NCI-H226 (cell line): ENCODE measurements around the gene FSIP1.

Source experiments
- DNase-seq: peaks from one replicate; pipeline ENCODE4 v3.0.0-alpha.2; 2015

FSIP1 gene

DNA sequence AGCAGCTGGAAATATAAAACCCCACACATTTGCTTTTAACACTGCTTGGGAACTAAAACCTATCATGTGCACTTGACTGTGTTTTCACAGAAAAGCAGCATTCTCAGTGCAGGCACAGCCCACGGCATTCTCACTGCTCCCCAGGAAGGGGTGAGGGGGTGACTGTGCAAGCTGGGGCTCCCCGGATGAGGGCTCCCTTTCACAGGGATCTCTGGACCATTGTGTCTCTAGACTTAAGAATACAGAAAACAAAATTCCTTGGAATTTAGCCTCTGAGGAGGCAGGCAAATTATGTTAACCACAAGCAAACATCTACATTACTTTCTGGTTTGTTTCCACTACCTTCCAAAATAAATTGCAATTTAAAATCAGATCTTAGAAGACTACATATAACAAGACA lies 100.3 kb downstream of the FSIP1 start:
- DNase-seq = no peak

DNA sequence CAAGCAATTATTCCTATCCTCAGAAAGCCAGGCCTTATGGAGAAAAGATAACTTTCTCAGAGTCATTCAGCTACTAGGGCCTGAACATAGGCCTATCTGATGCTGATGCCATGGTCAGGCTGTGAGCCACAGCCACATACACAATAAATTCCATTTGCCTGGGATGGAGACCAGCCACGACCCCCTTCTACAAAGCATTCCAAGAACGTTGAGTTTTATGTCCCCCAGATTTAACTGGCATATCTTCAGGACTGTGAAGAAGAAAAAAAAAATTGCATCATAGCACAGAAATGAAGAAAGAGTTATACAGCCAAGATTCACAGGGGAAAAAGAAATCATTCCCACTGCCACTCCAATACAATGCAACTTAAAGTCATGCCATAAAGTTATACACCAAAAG lies 101.8 kb downstream of the FSIP1 start:
- DNase-seq = no peak

DNA sequence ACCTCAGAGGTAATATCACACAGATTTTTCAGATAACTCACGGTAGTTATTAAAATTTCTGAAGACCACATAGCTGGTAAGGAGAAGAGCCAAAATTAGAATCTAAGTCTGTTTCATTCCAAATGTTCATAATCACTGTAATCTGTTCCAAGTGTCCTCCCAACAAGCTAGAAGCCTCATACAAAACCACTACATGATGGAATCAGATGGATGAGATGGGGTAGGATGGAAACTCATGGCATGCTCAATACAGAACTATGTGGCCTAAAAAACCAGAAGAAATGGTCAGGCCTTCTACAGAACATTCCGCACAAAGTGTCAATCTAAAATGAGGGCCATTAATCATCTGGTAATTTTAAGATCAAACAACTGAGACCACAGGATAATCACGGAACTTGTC lies 110.0 kb downstream of the FSIP1 start:
- DNase-seq = no peak

DNA sequence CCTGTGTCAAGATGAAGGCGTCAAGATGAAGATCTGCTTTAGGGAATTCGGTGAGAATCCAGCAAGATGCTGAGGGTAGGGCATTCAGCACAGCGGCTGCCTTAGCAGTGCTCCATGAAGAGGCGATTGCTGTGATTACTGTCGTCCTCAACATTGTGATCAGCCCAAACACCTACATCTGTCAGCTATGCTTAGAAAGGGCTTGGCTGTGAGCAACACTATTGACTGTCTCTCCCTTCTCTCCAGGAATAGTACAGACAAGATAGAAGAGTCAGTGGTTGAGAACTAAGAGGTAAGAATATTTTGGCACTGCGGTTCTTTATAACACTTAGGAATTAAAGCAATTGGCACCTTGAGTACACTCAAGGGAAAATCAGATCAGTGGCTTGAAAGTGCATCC lies 110.5 kb downstream of the FSIP1 start:
- DNase-seq = no peak

DNA sequence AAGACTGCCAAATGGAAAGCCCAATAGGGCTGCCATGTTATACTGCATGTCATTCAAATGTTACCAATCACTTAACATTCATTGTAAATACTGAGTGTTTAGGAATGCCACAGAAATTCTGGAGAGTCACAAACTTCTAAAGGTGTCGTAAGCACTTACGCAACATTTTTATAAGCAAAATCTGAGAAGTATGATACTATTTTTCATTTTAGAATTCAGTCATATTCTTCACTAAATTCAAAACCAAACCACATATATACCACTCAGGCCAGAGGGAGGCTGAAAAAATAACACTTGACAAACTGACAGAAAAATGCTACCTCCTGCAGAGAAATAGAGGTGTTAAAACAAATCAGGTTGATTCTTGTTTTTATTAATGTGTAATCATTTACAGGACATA lies 112.0 kb downstream of the FSIP1 start:
- DNase-seq = no peak

DNA sequence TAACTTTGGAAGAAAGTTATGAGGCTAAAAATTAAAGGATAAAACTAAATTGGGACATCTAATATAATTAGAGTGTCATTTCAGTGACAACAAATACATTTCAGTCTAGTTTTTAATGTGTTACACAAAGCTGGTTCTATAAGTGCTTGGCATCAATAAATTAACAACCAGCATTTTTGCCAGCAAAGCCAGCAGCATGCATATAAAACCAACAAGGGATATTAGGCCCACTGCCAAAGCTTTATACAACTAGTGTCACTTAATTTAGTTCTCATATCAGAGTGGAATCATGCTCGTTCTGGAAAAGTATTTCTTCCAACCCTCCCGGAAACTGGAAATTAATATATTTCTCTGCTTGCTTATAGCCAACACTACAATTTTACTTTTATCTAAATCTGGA lies 113.0 kb downstream of the FSIP1 start:
- DNase-seq = no peak

DNA sequence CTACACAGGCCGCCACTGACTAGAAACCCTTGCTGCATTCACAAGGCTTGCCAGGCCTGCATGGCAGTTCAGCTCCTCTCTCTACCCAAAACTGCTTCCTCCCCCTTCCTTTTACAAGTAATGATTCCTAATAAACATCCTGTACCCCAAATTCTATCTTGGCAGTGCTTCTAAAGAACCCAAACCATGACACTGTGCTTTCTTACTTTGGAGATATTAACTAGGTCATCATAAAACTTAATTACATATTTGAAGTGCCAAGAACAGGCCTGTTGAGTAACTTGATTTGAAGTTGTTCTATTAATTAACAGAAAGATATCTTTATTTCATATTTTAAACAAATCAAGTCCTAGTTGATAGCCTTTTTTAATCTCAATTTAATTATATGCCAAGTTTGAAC lies 113.4 kb downstream of the FSIP1 start:
- DNase-seq = no peak

DNA sequence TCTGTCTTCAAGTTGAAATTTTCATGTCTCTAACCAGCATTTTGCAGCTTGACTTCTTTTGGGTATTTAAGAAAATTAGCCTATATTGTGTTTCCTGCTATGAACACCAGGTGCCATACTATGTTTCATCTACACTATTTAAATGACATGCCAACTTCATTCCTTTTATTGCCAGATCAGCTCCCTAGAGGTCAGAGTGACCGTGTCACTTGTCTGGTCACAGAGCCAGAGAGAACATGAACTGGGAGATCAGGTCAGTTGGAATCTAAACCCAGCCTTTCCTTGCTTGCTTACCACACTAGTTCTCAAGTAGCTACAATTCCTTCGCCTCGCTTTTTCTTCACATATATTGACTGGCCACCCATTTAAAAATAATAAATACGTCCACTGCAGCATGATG lies 114.2 kb downstream of the FSIP1 start:
- no peak for DNase-seq

DNA sequence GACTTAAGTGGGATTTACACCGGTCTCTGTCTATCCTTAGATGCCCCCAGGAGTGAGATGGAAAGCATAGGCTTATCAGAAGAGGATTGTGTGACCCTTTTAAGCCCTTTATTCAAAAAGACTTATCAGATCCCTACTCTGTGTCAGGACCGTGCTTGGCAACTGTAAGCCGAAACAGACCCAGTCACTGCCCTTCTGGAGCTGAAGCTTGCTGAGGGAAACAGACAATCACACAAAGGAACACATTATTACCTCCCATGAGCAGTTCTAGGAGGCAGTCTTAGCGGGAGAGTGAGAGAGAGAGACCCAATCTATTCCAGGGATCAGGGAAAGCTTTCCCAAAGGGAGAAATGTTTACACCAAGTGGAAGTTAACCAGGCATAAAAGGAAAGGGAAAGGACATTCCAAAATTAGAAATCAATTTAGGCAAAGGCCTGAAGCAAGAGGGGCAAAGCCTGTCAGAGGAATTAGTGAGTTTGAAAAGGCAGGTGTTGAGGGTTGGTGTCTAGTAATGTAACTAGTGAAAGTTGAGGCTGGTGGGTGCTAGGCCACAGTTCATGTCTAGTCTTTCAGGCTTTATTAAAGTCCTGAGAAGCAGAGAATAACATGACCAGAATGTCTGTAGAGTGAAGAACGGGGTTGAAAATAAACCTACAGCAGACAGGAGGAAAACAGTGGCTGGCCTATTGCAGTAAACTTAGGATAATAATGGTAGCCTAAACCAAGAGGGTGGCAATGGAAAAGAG lies 115.1 kb downstream of the FSIP1 start:
- no peak for DNase-seq

DNA sequence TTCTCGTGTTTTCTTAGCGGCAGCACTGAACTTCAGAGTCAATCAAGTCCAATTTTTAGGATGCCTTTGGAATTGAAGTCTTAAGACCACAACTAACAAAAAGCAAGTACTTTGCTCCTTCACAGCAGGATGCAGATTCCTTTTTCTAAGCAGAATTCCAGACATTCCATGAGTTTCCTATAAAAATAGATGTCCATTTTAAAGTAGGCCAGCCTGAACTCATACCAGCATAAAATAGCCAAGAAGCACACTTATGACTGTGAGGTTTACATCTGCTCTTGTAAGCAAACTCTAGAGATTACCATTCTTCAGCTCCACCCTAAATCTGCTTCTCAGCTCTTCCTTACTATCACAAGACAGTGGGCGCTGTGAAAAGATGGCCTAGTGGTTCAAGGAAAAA lies 116.0 kb downstream of the FSIP1 start:
- DNase-seq = peak; percentile 6

DNA sequence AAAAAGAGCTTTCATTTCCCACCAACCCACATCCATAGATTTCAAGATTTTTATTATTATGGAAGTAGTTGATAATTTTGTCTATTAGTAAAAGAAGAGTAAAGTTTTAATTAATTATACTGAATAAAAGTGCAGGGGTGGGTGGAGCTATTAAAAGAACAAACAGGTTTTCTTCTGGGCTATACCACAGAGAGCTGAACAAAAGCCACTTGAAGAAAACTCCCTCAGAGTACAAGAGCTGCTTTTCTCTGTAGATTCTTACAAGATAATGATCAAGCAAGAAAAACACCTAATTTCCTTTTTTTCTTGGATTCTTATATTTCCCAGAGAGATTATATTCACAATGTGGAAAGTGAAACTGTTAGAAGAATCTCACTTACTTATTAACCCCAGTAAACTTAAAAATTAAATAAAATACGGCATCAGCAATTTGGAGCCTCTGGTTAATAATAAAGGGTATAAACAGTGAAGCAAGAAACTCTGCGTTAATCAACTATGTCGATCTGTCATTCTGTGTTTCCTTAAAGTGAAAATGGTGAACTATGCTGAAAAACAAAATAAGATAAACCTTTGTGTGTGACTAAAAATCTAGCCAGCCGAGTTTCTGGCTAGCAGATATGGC lies 116.9 kb downstream of the FSIP1 start:
- DNase-seq = no peak

DNA sequence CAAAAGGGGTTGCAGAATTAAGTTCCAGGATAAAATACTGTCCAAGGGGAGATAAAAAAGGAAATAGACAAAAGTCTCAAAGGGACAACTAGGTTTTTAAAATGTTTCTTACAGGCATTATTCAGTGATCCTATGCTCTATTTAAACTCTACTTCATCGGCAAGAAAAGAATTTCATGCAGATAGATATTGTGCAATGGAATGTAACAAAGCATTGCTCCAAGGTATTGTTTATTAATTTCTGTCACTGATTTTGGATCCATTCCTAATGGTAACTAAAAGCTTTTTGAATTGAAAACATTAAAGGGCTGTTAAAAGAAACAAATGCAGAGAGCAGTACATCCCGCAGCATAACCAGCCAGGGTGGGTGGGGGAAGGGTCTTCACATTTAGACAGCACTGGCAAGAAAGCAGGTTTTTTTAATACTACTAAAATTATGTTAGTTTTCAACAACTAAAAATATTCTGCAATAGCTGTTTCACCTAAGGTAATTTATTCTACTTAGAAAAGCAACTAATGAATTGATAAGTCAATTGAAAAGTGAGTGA lies 118.9 kb downstream of the FSIP1 start:
- no peak for DNase-seq

DNA sequence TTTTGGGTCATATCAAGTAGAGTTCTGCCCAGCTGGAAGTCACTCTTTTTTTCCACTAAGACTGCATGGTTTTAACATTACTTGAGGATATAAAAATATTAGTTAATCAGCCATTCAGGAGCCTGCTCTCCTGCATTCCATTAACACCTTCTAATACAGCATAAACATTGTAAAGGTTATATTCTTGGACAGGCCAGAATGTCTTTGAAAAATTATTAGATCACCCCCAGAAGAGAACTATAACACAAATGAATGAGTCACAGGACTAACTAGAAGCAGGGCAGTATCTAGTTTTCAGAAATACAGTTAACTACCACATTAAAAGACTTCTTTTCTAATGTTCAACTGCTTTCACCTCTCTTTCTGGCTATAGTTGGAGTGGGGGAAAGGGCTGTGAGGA lies 120.9 kb downstream of the FSIP1 start:
- no peak for DNase-seq

DNA sequence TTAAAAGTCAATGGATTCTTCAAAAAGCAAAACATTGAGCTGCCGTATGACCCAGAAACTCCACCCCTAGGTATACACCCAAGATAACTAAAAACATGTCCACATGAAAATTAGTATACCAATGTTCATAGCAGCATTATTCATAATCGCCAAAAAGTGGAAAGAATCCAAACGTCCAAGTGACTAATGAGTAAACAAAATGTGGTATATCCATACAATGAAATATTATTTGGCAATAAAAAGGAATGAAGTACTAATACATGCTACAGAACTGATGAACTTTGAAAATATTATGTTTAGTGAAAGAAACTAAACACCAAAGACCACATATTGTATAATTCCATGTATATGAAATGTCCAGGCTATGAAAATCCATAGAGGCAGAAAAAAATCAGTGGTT lies 123.9 kb downstream of the FSIP1 start:
- no peak for DNase-seq

DNA sequence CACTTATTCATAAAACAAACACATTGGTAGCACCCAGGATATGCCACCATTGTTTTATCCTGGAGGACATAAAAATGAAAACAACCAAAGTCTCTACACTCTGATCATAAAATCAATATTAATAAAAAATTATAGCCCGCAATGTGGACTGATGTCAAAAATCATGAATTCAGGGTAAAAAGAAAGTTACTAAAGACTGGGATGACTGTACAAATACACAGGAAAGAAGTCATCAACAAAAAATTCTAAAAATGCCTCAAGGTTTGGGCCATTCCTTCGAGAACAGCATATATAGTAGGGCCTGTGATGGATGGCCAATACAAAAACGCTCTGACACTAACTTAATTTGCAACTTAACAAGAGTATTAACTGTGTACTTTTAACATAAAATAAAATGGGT lies 125.0 kb downstream of the FSIP1 start:
- DNase-seq = peak; percentile 49

DNA sequence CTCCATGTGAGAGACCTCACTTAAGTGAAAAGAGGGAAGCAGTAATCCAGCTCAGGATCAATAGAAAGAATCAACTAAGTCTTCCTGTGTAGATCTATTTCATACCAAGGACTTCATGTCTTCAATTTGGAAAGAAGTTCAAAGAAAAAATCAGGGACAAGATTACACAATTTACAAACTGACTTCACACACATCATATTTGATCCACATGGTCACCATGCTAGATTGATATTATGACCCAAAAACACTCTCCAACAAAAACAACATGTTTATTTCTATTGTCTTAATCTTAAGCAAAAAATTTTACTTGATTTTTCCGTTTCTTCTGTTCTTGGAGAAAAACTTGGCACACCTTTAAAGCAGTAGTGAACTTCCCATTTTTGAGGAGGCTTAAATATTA lies 125.5 kb downstream of the FSIP1 start:
- no peak for DNase-seq

DNA sequence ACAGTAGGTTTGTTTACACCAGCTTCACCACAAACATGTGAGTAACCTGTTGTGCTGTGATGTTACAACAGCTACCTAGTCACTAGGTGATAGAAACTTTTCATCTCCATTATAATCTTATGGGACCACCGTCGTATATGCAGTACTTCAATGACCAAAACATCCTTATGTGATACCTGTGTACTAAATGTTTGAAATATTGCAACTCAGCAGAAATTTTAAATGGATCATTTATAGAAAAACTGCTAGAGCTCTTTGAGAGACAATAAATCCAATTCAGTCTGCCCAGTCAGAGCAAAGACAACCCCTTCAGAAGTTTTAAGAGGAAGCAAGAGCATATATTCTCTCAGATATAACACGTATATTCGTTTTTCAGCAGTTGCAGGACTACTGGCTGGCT lies 128.3 kb downstream of the FSIP1 start:
- DNase-seq = no peak

DNA sequence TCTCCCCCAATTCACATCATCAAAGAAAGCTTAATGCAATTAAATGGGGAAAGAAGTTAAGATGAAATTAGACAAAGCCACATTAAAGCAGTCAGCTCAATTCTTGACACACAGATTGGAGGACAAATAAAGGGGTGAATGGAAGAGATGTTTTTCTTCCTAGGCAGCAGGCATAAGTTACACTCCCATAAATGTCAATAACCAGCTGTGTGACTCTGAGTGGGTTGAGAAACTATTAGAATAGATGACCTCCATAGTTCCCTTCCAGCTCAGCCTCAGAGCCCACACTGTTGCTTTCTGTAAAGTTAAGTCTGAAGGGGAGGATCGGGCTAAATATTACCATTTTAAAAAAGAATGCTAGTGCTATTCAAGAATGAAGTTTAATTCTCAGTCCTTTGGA lies 130.8 kb downstream of the FSIP1 start:
- DNase-seq = no peak

DNA sequence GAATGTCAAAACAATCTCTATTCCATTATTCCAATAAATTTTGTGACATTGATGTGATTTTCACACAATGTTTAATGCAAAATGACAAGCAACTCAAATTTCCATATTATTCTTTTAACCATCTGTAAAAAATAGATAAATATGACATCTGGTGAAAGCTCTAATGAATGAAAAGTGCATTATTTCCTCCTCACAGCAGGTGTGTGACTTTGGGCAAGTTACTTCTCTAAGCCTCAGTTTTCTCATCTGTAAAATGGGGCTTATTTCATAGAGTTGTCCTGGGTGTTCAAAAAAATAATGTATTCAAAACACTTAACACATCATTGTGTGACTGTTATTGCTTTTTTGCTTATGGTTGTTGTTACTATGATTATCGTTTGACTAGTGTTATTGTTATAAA lies 131.3 kb downstream of the FSIP1 start:
- DNase-seq = no peak

DNA sequence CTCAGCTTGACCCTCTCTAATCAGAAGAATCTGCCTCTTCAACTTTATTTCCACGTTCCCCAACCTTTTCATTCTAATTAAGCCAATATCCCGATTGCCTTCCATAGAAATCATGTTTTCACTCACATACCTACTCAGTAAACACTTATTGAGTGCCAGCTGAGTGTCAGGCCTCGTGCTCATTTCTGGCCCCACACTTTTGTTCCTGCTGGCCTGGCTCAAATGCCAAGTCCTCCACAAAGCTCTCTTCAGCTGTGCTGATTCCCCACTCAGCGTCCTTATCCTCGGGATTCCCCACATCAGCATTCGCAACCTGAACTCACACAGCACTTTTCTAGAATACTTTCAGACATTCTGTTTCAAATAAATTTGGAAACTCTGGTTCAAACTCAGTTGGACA lies 132.9 kb downstream of the FSIP1 start:
- DNase-seq = no peak

DNA sequence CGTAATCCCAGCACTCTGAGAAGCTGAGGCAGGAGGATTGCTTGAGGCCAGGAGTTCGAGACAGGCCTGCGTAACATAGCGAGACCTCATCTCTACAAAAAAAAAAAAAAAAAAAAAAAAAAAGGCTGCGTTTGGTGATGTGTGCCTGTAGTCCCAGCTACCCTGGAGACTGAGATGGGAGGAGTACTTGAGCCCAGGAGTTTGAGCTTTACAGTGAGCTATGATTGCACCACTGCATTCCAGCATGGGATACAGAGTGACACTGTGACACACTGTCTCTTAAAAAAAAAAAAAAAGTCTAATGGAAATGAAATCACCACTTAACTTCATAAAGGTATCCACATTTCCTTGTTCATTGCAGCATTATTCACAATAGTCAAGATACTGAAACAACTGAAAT lies 136.2 kb downstream of the FSIP1 start:
- DNase-seq = no peak

DNA sequence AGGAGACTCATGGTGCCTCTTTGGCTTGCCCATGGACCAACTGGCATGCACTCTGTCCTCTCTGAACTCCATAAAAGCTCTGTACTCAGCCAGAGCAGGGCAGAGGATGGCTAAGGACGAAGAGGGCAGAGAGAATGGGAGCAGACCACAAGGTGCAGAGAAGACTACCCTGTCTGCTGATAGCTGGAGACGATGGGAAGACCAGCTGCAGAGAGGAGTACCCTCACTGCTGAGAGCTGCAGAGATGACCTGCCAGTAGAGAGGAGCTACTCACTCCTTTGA lies 136.7 kb downstream of the FSIP1 start:
- DNase-seq = no peak

DNA sequence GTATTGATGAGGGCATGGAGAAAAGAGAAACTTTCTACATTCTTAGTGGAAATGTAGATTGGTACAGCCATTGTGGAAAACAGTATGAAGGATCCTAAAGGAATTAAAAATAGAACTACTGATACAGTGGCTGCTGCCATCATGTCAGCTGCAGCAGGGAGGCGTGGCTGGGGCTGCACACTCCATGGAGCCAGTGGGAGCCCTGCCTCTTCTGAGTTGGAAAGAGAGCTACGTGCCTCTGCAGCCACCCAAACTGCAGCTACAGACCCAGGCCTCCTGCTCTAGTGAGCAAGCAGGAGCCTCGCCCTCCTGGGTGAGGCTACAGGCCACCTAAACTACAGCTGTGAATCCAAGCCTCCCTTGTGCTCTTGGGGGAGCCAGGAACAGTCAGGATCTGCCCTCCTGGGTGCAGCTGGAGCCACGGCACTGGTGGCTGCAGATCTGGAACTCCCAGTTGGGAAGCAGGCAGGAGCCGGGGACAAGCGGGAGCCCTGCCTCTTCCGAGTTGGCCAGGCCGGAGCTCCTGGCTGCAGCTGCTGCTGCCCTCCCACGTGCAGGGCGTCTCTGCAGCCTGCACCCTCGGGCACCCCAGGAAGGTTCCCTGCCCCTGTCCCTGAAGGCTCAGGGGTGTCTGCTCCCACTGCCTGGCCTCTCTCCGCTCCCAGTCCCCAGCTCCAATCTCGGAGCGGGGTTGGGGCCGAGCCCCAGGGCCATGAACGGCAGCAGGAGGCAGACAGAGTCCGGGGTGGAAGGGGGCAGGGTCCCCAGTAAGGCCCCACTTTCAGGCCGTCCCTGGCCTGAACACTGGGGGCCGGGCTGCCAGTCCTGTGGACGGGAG lies 137.3 kb downstream of the FSIP1 start:
- no peak for DNase-seq

DNA sequence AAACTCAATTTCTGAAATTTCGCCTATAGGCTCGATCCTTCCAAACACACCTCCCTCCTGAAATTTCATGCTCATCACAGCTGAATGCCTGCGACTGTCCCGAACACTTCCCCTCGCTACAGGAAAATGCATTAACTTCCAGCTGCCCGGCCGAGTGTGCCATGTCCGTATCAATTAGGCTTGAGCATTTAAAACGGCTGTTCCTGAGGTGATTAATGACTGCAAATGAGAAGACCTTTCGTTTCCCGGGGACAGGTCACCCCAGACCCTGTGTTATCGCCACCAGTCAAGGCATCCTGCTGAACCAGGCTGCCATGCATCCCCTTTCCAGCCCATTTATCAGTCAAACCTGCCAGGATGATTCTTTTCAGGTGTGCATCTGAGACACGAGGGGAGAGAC lies 138.5 kb downstream of the FSIP1 start:
- no peak for DNase-seq
